ENCODE measurements around the gene SEC61B. TPM values are rescaled to one million over a fixed set of nuclear protein-coding genes. Genes with fewer than 3 reads are reported as not detected.

SEC61B gene
- total RNA-seq, 1 donor from 2014 or later = 83.7 TPM

GRCh38 chr9:99226054-99226453 is 4.0 kb downstream of the SEC61B start:
- Mint-ChIP-seq H3K9me3 (no peaks in the 10 kb centered on the region), H3K4me1 (peaks cover 13% of the 10 kb centered on the region), H3K4me3 (no peak overlapping the region), H3K36me3 (peaks cover 13% of the 10 kb centered on the region), H3K27me3 (ENCODE audit: insufficient read depth, low read depth) (no peaks in the 10 kb centered on the region), H3K27ac (no peak overlapping the region)
- H3K27ac ChIP-seq = no peak overlapping the region
- no peak overlapping the region for H3K4me3 ChIP-seq
- no peaks in the 10 kb centered on the region for H3K27me3 ChIP-seq
- no peaks in the 10 kb centered on the region for H3K36me3 ChIP-seq
- no peak for DNase-seq (ENCODE audit: low spot score)
- H3K4me2 ChIP-seq = no peak overlapping the region
- H2AFZ ChIP-seq (replicated peaks) = no peak overlapping the region
- TF ChIP-seq EZH2 (IDR thresholded peaks at IDR 0.05) (no peak), EZH2phosphoT487 (IDR thresholded peaks at IDR 0.05) (no peak)
- TF ChIP-seq, protein P1, sequence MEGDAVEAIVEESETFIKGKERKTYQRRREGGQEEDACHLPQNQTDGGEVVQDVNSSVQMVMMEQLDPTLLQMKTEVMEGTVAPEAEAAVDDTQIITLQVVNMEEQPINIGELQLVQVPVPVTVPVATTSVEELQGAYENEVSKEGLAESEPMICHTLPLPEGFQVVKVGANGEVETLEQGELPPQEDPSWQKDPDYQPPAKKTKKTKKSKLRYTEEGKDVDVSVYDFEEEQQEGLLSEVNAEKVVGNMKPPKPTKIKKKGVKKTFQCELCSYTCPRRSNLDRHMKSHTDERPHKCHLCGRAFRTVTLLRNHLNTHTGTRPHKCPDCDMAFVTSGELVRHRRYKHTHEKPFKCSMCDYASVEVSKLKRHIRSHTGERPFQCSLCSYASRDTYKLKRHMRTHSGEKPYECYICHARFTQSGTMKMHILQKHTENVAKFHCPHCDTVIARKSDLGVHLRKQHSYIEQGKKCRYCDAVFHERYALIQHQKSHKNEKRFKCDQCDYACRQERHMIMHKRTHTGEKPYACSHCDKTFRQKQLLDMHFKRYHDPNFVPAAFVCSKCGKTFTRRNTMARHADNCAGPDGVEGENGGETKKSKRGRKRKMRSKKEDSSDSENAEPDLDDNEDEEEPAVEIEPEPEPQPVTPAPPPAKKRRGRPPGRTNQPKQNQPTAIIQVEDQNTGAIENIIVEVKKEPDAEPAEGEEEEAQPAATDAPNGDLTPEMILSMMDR (IDR thresholded peaks at IDR 0.05) = no peak
- H3K4me1 ChIP-seq = peaks cover 6% of the 10 kb centered on the region
- H3K79me2 ChIP-seq (ENCODE audit: low read depth) = peaks cover 44% of the 10 kb centered on the region
- H3K9me3 ChIP-seq (ENCODE audit: low read depth) = no peaks in the 10 kb centered on the region
- no peaks in the 10 kb centered on the region for H3F3A ChIP-seq (ENCODE audit: low read depth)
- H4K20me1 ChIP-seq (ENCODE audit: low read depth) = peaks cover 14% of the 10 kb centered on the region
- H3K9ac ChIP-seq = no peak overlapping the region

GRCh38 chr9:99230206-99230605 is 8.1 kb downstream of the SEC61B start:
- H4K20me1 ChIP-seq (ENCODE audit: low read depth) = no peaks in the 10 kb centered on the region
- Mint-ChIP-seq H3K36me3 (peaks cover 13% of the 10 kb centered on the region), H3K4me1 (no peaks in the 10 kb centered on the region), H3K27ac (no peak overlapping the region), H3K9me3 (no peaks in the 10 kb centered on the region), H3K4me3 (no peak overlapping the region), H3K27me3 (ENCODE audit: insufficient read depth, low read depth) (no peaks in the 10 kb centered on the region)
- no peak overlapping the region for H3K9ac ChIP-seq
- no peak overlapping the region for H2AFZ ChIP-seq (replicated peaks)
- TF ChIP-seq, protein P1 (IDR thresholded peaks at IDR 0.05) = no peak
- TF ChIP-seq EZH2 (IDR thresholded peaks at IDR 0.05) (no peak), EZH2phosphoT487 (IDR thresholded peaks at IDR 0.05) (no peak)
- no peaks in the 10 kb centered on the region for H3K27me3 ChIP-seq
- no peaks in the 10 kb centered on the region for H3K36me3 ChIP-seq
- H3K9me3 ChIP-seq (ENCODE audit: low read depth) = no peaks in the 10 kb centered on the region
- H3F3A ChIP-seq (ENCODE audit: low read depth) = no peaks in the 10 kb centered on the region
- no peak overlapping the region for H3K4me2 ChIP-seq
- peaks cover 6% of the 10 kb centered on the region for H3K79me2 ChIP-seq (ENCODE audit: low read depth)
- no peaks in the 10 kb centered on the region for H3K4me1 ChIP-seq
- no peak overlapping the region for H3K27ac ChIP-seq
- no peak overlapping the region for H3K4me3 ChIP-seq
- DNase-seq (ENCODE audit: low spot score) = no peak

DNA sequence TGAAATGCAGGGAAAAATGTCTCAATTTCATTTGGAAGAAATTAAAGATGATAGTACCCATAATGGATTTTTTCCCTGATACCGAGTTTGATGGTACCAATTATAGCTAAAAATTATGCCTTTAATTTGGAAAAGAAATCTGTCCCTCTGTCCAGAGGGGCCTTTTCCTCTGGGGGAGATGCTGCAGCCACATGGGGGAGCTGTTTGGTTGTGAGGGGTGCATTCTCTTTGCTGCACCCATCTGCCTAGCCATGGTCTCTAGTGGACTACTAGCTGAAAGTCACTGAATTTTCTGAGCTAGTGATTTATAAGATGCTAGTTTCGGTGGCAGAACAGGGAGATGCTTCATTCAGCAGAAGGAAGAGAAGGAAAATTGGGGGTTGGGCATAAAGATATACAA is 9.6 kb downstream of the SEC61B start:
- peak; percentile 53 for DNase-seq (ENCODE audit: low spot score)
- no peak overlapping the region for H3K4me3 Mint-ChIP-seq
- H4K20me1 ChIP-seq (ENCODE audit: low read depth) = no peaks in the 10 kb centered on the region
- H3F3A ChIP-seq (ENCODE audit: low read depth) = no peaks in the 10 kb centered on the region
- no peak overlapping the region for H3K4me3 ChIP-seq
- H3K36me3 ChIP-seq = no peaks in the 10 kb centered on the region
- H3K36me3 Mint-ChIP-seq = peaks cover 11% of the 10 kb centered on the region
- no peak for TF ChIP-seq EZH2phosphoT487 (IDR thresholded peaks at IDR 0.05)
- TF ChIP-seq, protein P1 (IDR thresholded peaks at IDR 0.05) = peak; percentile 74
- H3K27me3 Mint-ChIP-seq (ENCODE audit: insufficient read depth, low read depth) = no peaks in the 10 kb centered on the region
- H3K9ac ChIP-seq = no peak overlapping the region
- H2AFZ ChIP-seq (replicated peaks) = no peak overlapping the region
- H3K27ac ChIP-seq = no peak overlapping the region
- no peak overlapping the region for H3K27ac Mint-ChIP-seq
- H3K9me3 ChIP-seq (ENCODE audit: low read depth) = no peaks in the 10 kb centered on the region
- H3K4me1 ChIP-seq = no peaks in the 10 kb centered on the region
- no peaks in the 10 kb centered on the region for H3K4me1 Mint-ChIP-seq
- H3K27me3 ChIP-seq = no peaks in the 10 kb centered on the region
- no peaks in the 10 kb centered on the region for H3K79me2 ChIP-seq (ENCODE audit: low read depth)
- H3K9me3 Mint-ChIP-seq = no peaks in the 10 kb centered on the region
- no peak overlapping the region for H3K4me2 ChIP-seq

Data from neural progenitor cell (in vitro differentiated cells).